Left kidney (tissue), 2 donors: Measurements from ENCODE around the gene DPT. TPM values are rescaled to one million over a fixed set of nuclear protein-coding genes. Genes with fewer than 3 reads are reported as not detected.

Experiments
- DNase-seq: peaks from one replicate; pipeline ENCODE4 v3.0.0-alpha.2; 2013
- polyA plus RNA-seq: library from polyadenylated mRNA; unstranded; fragments of 120-200 nt; gene quantifications from one replicate; pipeline ENCODE4 v1.2.1, GENCODE V29; 2013; ENCODE audit not compliant: insufficient read length

Gene DPT
- polyA plus RNA-seq, 1 donor, result not detected

DNA sequence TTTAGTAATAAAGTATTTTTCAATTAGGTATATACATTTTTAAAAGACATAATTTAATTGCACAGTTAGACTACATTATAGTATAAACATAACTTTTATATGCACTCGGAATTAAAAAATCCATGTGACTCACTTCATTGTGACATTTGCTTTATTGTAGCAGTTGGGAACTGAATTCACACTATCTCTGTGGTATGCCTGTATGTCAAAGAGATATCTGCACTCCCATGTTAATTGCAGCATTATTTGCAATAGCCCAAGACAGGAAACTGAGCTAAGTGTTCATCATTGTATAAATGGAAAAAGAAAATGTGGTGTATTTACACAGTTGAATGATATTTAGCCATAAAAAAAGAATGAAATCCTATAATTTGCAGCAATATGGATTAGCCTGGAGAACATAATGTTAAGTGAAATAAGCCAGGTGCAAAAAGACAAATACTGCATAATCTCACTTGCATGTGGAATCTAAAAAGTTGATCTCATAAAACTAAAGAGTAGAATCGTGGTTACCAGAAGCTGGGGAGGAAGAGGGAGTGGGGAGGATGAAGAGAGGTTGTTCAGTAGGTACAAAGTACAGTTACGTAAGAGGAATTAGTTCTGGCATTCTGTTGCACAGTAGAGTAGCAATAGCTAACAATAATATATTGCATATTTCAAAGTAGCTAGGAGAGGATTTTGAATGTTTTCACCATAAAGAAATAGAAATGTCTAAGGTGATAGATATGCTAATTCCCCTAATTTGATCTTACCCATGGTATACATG lies 64.8 kb downstream of the DPT start:
- DNase-seq, result no peak

DNA sequence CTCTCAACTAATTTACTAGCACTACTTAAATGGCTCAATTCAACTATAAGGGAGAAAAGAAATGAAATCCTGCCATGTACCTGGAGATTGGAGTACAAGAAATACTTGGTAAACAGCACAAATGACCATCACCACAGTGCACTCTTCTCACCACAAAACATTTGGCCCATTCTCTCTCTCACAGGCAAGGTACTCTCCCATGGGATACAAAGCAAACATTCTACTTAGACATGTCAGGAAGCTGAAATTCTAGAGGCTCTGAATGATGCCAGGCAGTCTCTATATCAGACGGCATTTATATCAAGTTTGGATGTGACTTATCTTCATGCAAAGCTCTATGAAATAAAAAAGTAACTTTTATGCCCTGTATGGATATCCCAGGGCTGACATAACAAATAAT lies 72.5 kb downstream of the DPT start:
- DNase-seq, result no peak

GRCh38 chr1:168654198-168654915 lies 74.6 kb downstream of the DPT start:
- DNase-seq, result no peak

DNA sequence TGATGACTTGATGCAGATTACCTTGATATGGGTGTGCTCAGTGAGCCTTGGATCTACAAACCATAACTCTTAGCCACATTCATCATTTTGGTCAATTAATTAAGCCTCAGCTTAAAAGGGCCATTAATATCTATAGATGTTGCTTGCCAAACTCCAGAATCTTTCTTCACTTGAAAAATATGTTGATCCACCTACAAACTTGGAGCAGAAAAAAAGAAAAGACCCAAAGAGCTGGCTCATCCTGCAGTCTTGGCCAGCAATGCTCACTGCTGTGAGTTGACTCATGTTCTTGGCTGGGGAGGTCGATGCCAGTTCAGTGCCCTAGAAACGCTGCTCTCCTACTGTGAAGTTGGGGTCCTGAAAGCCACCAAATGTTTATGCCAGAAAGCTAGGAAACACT lies 75.4 kb downstream of the DPT start:
- no peak for DNase-seq

DNA sequence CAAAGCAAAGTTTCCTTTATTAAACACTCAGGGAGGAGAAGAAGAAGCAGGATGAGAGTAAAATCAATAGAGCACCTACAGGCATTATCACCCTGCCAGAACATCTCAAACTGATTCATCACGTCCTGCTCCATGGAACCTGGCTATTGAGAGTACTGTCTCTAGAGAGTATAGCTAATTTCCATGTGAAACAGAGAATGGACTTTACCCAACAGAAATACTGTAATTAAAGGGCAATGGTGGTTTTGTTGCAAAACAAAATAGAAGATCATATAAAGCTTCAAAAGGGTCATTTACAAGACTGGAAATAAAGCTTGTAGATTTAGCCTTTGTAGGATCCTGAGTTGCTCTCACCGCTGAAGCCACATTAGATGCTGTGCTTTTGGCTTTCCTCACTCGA lies 83.3 kb downstream of the DPT start:
- no peak for DNase-seq

Other genes starting within 250 kb of the DPT start
- gene XCL2, start 185.2 kb downstream of the DPT start, polyA plus RNA-seq, result not detected
- gene XCL1, start 152.6 kb downstream of the DPT start, polyA plus RNA-seq, result not detected